Activated CD8-positive, alpha-beta memory T cell treated with anti-CD3 and anti-CD28 coated beads, Interleukin-2, amount 50 U/mL, for 1 hour (primary cell): ENCODE data around the gene PRKAR1B.
A peak's percentile ranks its signal among the peaks of the same experiment; 100 is the strongest.

Source experiments
- DNase-seq: peaks from one replicate; pipeline ENCODE4 v3.0.0-alpha.2; 2020; ENCODE audit errors: extremely low read depth

Gene PRKAR1B

GRCh38 chr7:739983-740942 lies 13.2 kb upstream of the PRKAR1B start:
- DNase-seq: no peak

- no peak for DNase-seq
Observed at GRCh38 chr7:739455-739982, 12.4 kb upstream of the PRKAR1B start.

GRCh38 chr7:738723-739454 lies 11.8 kb upstream of the PRKAR1B start:
- no peak for DNase-seq

GRCh38 chr7:738241-738640 lies 11.2 kb upstream of the PRKAR1B start:
- DNase-seq: no peak

GRCh38 chr7:734808-735207 lies 7.7 kb upstream of the PRKAR1B start:
- DNase-seq: no peak

- no peak for DNase-seq
Observed at GRCh38 chr7:734214-734613, 7.1 kb upstream of the PRKAR1B start.

- no peak for DNase-seq
Observed at GRCh38 chr7:732556-732955, 5.5 kb upstream of the PRKAR1B start.

- DNase-seq: no peak
Observed at GRCh38 chr7:732094-732541, 5.0 kb upstream of the PRKAR1B start.

- no peak for DNase-seq
Observed at GRCh38 chr7:731440-732085, 4.5 kb upstream of the PRKAR1B start.

GRCh38 chr7:730501-731439 lies 3.7 kb upstream of the PRKAR1B start:
- no peak for DNase-seq

- DNase-seq: no peak
Observed at GRCh38 chr7:729140-730000, 2.3 kb upstream of the PRKAR1B start.

- DNase-seq: no peak
Observed at GRCh38 chr7:728602-729001, 1.5 kb upstream of the PRKAR1B start.

GRCh38 chr7:727806-728460 lies 852 bp upstream of the PRKAR1B start:
- no peak for DNase-seq

- no peak for DNase-seq
Observed at GRCh38 chr7:726854-727103, 302 bp downstream of the PRKAR1B start.

- peak; percentile 43 for DNase-seq
Observed at GRCh38 chr7:726084-726853, 812 bp downstream of the PRKAR1B start, which contains the start of gene DNAAF5. DNAAF5 (plus strand) TSS chr7:726699; CDS start chr7:726721, 22 bp downstream.

GRCh38 chr7:725223-726005 lies 1.7 kb downstream of the PRKAR1B start:
- DNase-seq: no peak

GRCh38 chr7:724298-724697 lies 2.8 kb downstream of the PRKAR1B start:
- DNase-seq: no peak

GRCh38 chr7:723541-723940 lies 3.5 kb downstream of the PRKAR1B start:
- DNase-seq: no peak
